Body of pancreas (tissue), 4 donors: ENCODE results near the gene POLR3A.

Source experiments
- CTCF ChIP-seq, 7 experiments: fragments of 450-650 bp in 4 of 7; fragments of 200-600 bp in 3 of 7; sonication (generic) in 3 of 7; IDR thresholded peaks; one replicate each; pipeline ENCODE4 v1.5.1; 2016 to 2019; ENCODE audit warnings: antibody characterized with exemption in 7 of 7
- POLR2A ChIP-seq, 3 donors: fragments of 450-650 bp; IDR thresholded peaks; one replicate each; pipeline ENCODE4 v1.6.1; 2016; ENCODE audit warnings: antibody characterized with exemption in 3 of 3, mild to moderate bottlenecking in 2 of 3

GRCh38 chr10:78000956-78001472 is 28.3 kb downstream of the POLR3A start:
- TF ChIP-seq CTCF (IDR thresholded peaks at IDR 0.05) (no peak), POLR2A (IDR thresholded peaks at IDR 0.05) (no peak)
